Astrocyte (in vitro differentiated cells and primary cell): ENCODE results near the gene ATF2. TPM values are rescaled to one million over a fixed set of nuclear protein-coding genes. Genes with fewer than 3 reads are reported as not detected.

ENCODE experiments used
- DNase-seq: peaks from one replicate; pipeline ENCODE4 v3.0.0-alpha.2; 2010; ENCODE audit warnings: low read depth
- FAIRE-seq: peaks from 2 replicates; lab custom pipeline; 2011; peaks lifted over from hg19 to GRCh38; lab: Jason Lieb, UNC
- H2AFZ ChIP-seq: 2 replicates; pipeline ENCODE4 v1.6.0; 2012; ENCODE audit warnings: low read depth, low read length, inconsistent platforms
- H3K27ac ChIP-seq: 2 replicates; pipeline ENCODE4 v1.5.1; 2011; ENCODE audit warnings: low read depth, low read length, inconsistent platforms
- H3K27me3 ChIP-seq: 2 replicates; pipeline ENCODE4 v1.6.0; 2011; ENCODE audit warnings: low read length, inconsistent platforms; ENCODE audit not compliant: insufficient read depth
- H3K36me3 ChIP-seq: 2 replicates; pipeline ENCODE4 v1.5.1; 2011; ENCODE audit warnings: low read length, inconsistent platforms; ENCODE audit not compliant: insufficient read depth
- H3K4me1 ChIP-seq: 2 replicates; pipeline ENCODE4 v1.5.1; 2011; ENCODE audit warnings: low read length, inconsistent platforms; ENCODE audit not compliant: insufficient read depth
- H3K4me2 ChIP-seq: 2 replicates; pipeline ENCODE4 v1.6.0; 2012; ENCODE audit warnings: low read length, inconsistent platforms
- H3K4me3 ChIP-seq: 2 replicates; pipeline ENCODE4 v1.5.1; 2011; ENCODE audit warnings: low read depth, mild to moderate bottlenecking, low read length, inconsistent platforms; ENCODE audit not compliant: insufficient read depth
- H3K79me2 ChIP-seq: 2 replicates; pipeline ENCODE4 v1.6.0; 2012; ENCODE audit warnings: mild to moderate bottlenecking, low read length, inconsistent platforms; ENCODE audit not compliant: insufficient read depth
- H3K9ac ChIP-seq: 2 replicates; pipeline ENCODE4 v1.6.0; 2012; ENCODE audit warnings: mild to moderate bottlenecking, low read length, inconsistent platforms
- H3K9me3 ChIP-seq: 2 replicates; pipeline ENCODE4 v1.5.1; 2012; ENCODE audit warnings: low read depth, mild to moderate bottlenecking, low read length, inconsistent platforms; ENCODE audit not compliant: insufficient read depth
- H4K20me1 ChIP-seq: 2 replicates; pipeline ENCODE4 v1.6.0; 2012; ENCODE audit warnings: low read length, inconsistent platforms; ENCODE audit not compliant: insufficient read depth
- H3K27ac Mint-ChIP-seq: one replicate; pipeline ENCODE4 v1.8.0; 2021; ENCODE audit warnings: mild to moderate bottlenecking, mixed read lengths; ENCODE audit not compliant: unreplicated experiment
- H3K27me3 Mint-ChIP-seq: one replicate; pipeline ENCODE4 v1.8.0; 2021; ENCODE audit warnings: low read depth, mixed read lengths; ENCODE audit not compliant: unreplicated experiment
- H3K36me3 Mint-ChIP-seq: one replicate; pipeline ENCODE4 v1.8.0; 2021; ENCODE audit warnings: low read depth, mixed read lengths; ENCODE audit not compliant: unreplicated experiment
- H3K4me1 Mint-ChIP-seq: one replicate; pipeline ENCODE4 v1.8.0; 2021; ENCODE audit warnings: low read depth, mixed read lengths; ENCODE audit not compliant: unreplicated experiment
- H3K4me3 Mint-ChIP-seq: one replicate; pipeline ENCODE4 v1.8.0; 2021; ENCODE audit warnings: mild to moderate bottlenecking, moderate library complexity, mixed read lengths; ENCODE audit not compliant: unreplicated experiment
- H3K9me3 Mint-ChIP-seq: one replicate; pipeline ENCODE4 v1.8.0; 2021; ENCODE audit warnings: mild to moderate bottlenecking, mixed read lengths; ENCODE audit not compliant: unreplicated experiment
- CTCF ChIP-seq: IDR thresholded peaks from 2 replicates; pipeline ENCODE4 v1.5.1; 2011; ENCODE audit warnings: low read depth, mild to moderate bottlenecking, inconsistent platforms, low read length, moderate library complexity; ENCODE audit not compliant: insufficient read depth
- EZH2 ChIP-seq: IDR thresholded peaks from 2 replicates; pipeline ENCODE4 v1.6.1; 2012; ENCODE audit warnings: mild to moderate bottlenecking, low read length, inconsistent platforms; ENCODE audit not compliant: insufficient read depth
- total RNA-seq: library from RNA; stranded (reverse); gene quantifications from 2 replicates; pipeline ENCODE4 v1.2.1, GENCODE V29; 2021

The ATF2 gene
- total RNA-seq, 1 donor from 2014 or later, result 54.7 TPM

DNA sequence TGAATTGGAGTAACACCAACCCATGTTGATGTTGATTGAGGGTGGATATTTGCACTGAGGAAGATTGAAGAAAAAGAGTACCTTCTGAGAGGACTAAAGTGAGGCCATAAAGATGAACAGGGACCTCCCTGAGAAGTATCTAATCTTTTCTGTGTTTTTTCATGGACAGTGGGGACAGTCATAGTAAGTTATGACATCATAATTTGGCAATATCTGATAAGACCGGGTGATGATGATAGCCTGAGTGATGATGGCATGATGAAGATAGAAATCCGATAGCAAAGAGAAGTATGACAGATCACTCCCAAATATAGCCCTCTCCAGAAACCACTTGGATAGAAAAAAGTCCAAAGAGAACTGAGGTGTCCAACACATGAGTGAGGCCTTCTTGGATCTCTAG lies 15.7 kb upstream of the ATF2 start:
- no peak overlapping the region for H3K4me2 ChIP-seq
- H3K27me3 Mint-ChIP-seq, result no peaks in the 10 kb centered on the region
- no peak overlapping the region for H3K9ac ChIP-seq
- no peak overlapping the region for H2AFZ ChIP-seq
- peaks cover 4% of the 10 kb centered on the region for H3K36me3 Mint-ChIP-seq
- H3K27me3 ChIP-seq, result no peaks in the 10 kb centered on the region
- no peak overlapping the region for H3K4me3 Mint-ChIP-seq
- FAIRE-seq, result no peak
- H3K4me1 ChIP-seq, result peaks cover 5% of the 10 kb centered on the region
- no peak overlapping the region for H3K4me3 ChIP-seq
- no peaks in the 10 kb centered on the region for H3K9me3 Mint-ChIP-seq
- TF ChIP-seq CTCF, result no peak
- TF ChIP-seq EZH2, result no peak
- H3K27ac Mint-ChIP-seq, result no peak overlapping the region
- H3K27ac ChIP-seq, result no peak overlapping the region
- H3K9me3 ChIP-seq, result no peaks in the 10 kb centered on the region
- H3K4me1 Mint-ChIP-seq, result peaks cover 7% of the 10 kb centered on the region
- DNase-seq, result no peak
- H4K20me1 ChIP-seq, result peaks cover 17% of the 10 kb centered on the region
- H3K36me3 ChIP-seq, result peaks cover 12% of the 10 kb centered on the region
- peaks cover 34% of the 10 kb centered on the region for H3K79me2 ChIP-seq

DNA sequence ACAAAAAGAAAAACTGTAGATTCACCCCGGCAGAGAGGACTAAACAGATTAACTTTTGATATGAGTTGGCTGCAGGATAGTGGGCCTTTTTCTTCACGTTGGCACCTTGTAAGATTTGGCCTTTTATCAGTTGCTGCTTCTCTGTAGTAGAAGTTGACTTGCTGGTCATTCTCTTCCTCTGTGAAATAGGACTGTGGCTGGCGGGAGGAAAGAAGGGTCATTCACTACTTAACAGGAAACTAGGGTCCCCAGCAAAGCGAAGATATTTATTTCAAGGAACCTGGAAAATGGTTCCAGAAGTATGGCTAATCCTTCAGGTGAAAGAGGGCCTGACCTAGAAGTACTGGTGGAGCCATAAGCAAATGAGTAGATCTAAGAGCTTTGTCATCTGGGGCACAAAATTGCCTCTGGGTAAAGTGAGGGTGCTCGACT lies 13.9 kb upstream of the ATF2 start:
- TF ChIP-seq CTCF (no peak), EZH2 (no peak)
- H3K36me3 ChIP-seq, result peaks cover 29% of the 10 kb centered on the region
- peak overlapping the region; percentile 96 for H3K9ac ChIP-seq
- Mint-ChIP-seq H3K4me1 (peaks cover 4% of the 10 kb centered on the region), H3K27me3 (no peaks in the 10 kb centered on the region), H3K9me3 (no peaks in the 10 kb centered on the region), H3K27ac (peak overlapping the region; percentile 74), H3K4me3 (peak overlapping the region; percentile 96), H3K36me3 (peaks cover 4% of the 10 kb centered on the region)
- H3K4me2 ChIP-seq, result peak overlapping the region; percentile 96
- H3K9me3 ChIP-seq, result no peaks in the 10 kb centered on the region
- H4K20me1 ChIP-seq, result peaks cover 25% of the 10 kb centered on the region
- H2AFZ ChIP-seq, result peak overlapping the region; percentile 87
- H3K79me2 ChIP-seq, result peaks cover 38% of the 10 kb centered on the region
- H3K4me3 ChIP-seq, result peak overlapping the region; percentile 84
- H3K27me3 ChIP-seq, result no peaks in the 10 kb centered on the region
- DNase-seq, result no peak
- no peak for FAIRE-seq
- peak overlapping the region; percentile 82 for H3K27ac ChIP-seq
- H3K4me1 ChIP-seq, result peaks cover 5% of the 10 kb centered on the region

DNA sequence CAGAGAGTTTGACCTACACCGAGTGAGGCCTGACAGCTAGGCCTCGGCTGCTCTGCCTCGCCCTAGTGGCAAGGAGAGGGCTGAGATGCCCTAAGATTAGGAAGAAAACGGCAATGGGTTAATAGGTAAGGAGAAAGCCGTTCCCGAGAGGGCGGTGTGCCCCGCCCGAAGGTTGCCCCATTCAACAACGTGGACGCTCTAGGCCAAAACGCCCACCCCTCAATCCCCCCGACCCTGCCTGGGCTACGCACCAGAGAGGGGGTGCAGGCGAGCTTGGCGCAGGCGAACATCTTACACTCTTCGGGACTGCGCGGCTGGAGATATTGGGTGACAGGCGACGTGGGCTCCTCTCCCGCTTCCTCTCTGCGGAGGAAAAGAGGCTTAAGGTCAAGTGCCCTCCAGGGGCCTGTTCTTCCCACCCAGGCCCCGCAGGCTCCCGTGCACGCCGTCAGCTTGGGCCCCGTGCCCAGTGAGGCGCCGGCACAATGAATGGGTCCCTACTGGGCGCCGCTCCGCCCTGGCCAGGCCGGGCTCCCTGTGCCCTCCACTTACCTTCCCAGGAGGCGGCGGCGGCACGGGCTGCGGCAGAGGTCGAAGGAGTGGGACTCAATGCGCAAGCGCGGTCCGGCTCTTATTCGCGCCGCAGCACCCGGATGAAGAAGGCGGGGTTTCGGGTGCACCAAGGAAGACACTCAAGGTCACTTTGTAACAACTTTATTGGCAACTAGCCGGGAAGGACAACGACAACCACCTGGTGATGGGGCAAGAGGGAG lies 13.3 kb upstream of the ATF2 start, which contains the start of gene ATP5MC3:
TSS of gene ATP5MC3 (minus strand) at position 607 of the 773 bp plus-strand sequence. CDS start at position 290, 317 bp downstream.
- peak within 1 kb of the TSS; percentile 87 for H2AFZ ChIP-seq
- H3K27me3 Mint-ChIP-seq, result no peaks in the 10 kb centered on the region
- no peaks in the 10 kb centered on the region for H3K9me3 ChIP-seq
- no peaks in the 10 kb centered on the region for H3K9me3 Mint-ChIP-seq
- H3K4me1 ChIP-seq, result peaks cover 9% of the 10 kb centered on the region
- H3K27ac Mint-ChIP-seq, result peak within 1 kb of the TSS; percentile 74
- peak; percentile 82 for DNase-seq
- TF ChIP-seq CTCF (no peak), EZH2 (no peak)
- H3K27ac ChIP-seq, result peak within 1 kb of the TSS; percentile 82
- H3K4me3 Mint-ChIP-seq, result peak within 1 kb of the TSS; percentile 96
- H3K27me3 ChIP-seq, result no peaks in the 10 kb centered on the region
- H3K4me1 Mint-ChIP-seq, result peaks cover 6% of the 10 kb centered on the region
- peaks cover 6% of the 10 kb centered on the region for H3K36me3 Mint-ChIP-seq
- peaks cover 34% of the 10 kb centered on the region for H3K36me3 ChIP-seq
- peak within 1 kb of the TSS; percentile 96 for H3K4me2 ChIP-seq
- H4K20me1 ChIP-seq, result peaks cover 25% of the 10 kb centered on the region
- FAIRE-seq, result no peak
- peak within 1 kb of the TSS; percentile 84 for H3K4me3 ChIP-seq
- peaks cover 38% of the 10 kb centered on the region for H3K79me2 ChIP-seq
- H3K9ac ChIP-seq, result peak within 1 kb of the TSS; percentile 96
